ENCODE measurements around the gene PLEKHA3.

DNA sequence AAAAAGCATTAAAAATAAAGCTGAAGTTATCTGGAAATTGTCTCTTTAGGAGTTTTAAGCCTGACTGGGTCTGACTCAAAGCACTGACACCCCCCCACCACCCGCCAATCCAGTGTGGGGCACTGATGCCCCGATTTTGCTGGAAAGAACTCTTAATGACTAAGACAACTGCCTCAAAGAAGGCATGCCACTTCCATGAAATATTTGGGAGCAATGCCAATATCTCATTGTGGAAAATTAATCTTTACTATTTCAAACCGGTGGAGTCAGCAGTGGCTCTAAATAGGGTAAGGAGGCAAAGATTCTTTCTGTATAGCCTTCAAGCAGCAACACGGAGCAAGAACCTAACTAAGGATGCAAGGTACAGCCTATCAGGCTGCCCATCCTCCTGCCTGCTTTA, 6.3 kb upstream of the PLEKHA3 start:
- TF ChIP-seq, protein P1, sequence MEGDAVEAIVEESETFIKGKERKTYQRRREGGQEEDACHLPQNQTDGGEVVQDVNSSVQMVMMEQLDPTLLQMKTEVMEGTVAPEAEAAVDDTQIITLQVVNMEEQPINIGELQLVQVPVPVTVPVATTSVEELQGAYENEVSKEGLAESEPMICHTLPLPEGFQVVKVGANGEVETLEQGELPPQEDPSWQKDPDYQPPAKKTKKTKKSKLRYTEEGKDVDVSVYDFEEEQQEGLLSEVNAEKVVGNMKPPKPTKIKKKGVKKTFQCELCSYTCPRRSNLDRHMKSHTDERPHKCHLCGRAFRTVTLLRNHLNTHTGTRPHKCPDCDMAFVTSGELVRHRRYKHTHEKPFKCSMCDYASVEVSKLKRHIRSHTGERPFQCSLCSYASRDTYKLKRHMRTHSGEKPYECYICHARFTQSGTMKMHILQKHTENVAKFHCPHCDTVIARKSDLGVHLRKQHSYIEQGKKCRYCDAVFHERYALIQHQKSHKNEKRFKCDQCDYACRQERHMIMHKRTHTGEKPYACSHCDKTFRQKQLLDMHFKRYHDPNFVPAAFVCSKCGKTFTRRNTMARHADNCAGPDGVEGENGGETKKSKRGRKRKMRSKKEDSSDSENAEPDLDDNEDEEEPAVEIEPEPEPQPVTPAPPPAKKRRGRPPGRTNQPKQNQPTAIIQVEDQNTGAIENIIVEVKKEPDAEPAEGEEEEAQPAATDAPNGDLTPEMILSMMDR (IDR thresholded peaks at IDR 0.05; ENCODE audit: poor library complexity), result no peak
- TF ChIP-seq EZH2 (IDR thresholded peaks at IDR 0.05; ENCODE audit: borderline replicate concordance) (no peak), EZH2phosphoT487 (IDR thresholded peaks at IDR 0.05; ENCODE audit: low read depth, severe bottlenecking, unreplicated experiment) (no peak)
